HuH-7 (cell line): Measurements from ENCODE around the gene MOB3A.
"Not testable (repeated sequence)": the region's sequence is repeated elsewhere in the genome, so short reads cannot be mapped to it uniquely, and the experiment has no call there.

Experiments used
- DNase-seq: peaks from one replicate; pipeline ENCODE4 v3.0.0; 2011; ENCODE audit warnings: low spot score

MOB3A gene

GRCh38 chr19:2096034-2096479 is at the start of gene MOB3A:
Gene MOB3A (minus strand): TSS chr19:2096326. CDS start chr19:2078560, 17,766 bp downstream.
- peak; percentile 79 for DNase-seq

GRCh38 chr19:2145831-2146241 is 49.7 kb upstream of the MOB3A start:
- no peak for DNase-seq

- no peak for DNase-seq
Measured at GRCh38 chr19:2144190-2144589, 48.1 kb upstream of the MOB3A start.

GRCh38 chr19:2142173-2142829 is 46.2 kb upstream of the MOB3A start:
- no peak for DNase-seq

GRCh38 chr19:2140138-2140569 is 44.0 kb upstream of the MOB3A start:
- DNase-seq, result no peak

- no peak for DNase-seq
Measured at GRCh38 chr19:2139385-2140137, 43.4 kb upstream of the MOB3A start.

- DNase-seq, result no peak
Measured at GRCh38 chr19:2138061-2138728, 42.1 kb upstream of the MOB3A start.

- no peak for DNase-seq
Measured at GRCh38 chr19:2136796-2137195, 40.7 kb upstream of the MOB3A start.

GRCh38 chr19:2135474-2136402 is 39.6 kb upstream of the MOB3A start:
- no peak for DNase-seq

- no peak for DNase-seq
Measured at GRCh38 chr19:2132731-2133490, 36.8 kb upstream of the MOB3A start.

GRCh38 chr19:2132191-2132590 is 36.1 kb upstream of the MOB3A start:
- no peak for DNase-seq

- DNase-seq, result not testable (repeated sequence)
Measured at GRCh38 chr19:2131012-2131975, 35.2 kb upstream of the MOB3A start.

- DNase-seq, result no peak
Measured at GRCh38 chr19:2129892-2130770, 34.0 kb upstream of the MOB3A start.

- no peak for DNase-seq
Measured at GRCh38 chr19:2129486-2129885, 33.4 kb upstream of the MOB3A start.

GRCh38 chr19:2129022-2129421 is 32.9 kb upstream of the MOB3A start:
- no peak for DNase-seq

GRCh38 chr19:2128252-2128651 is 32.1 kb upstream of the MOB3A start:
- not testable (repeated sequence) for DNase-seq

- no peak for DNase-seq
Measured at GRCh38 chr19:2127758-2128157, 31.6 kb upstream of the MOB3A start.

- no peak for DNase-seq
Measured at GRCh38 chr19:2126879-2127518, 30.9 kb upstream of the MOB3A start.
